GM18520 (cell line): ENCODE data around the gene MUL1.
"Not testable (repeated sequence)": the region's sequence is repeated elsewhere in the genome, so short reads cannot be mapped to it uniquely, and the experiment has no call there.

Experiments
- ATAC-seq: cut with Tn5 transposase; IDR thresholded peaks from one replicate; pipeline ENCODE4 v1.9.1; 2021; ENCODE audit not compliant: unreplicated experiment

MUL1 gene

GRCh38 chr1:20507564-20508410, at the start of gene MUL1:
Gene MUL1, minus strand, starts transcription at chr1:20508151. Its CDS starts 127 bp downstream, at chr1:20508024.
- ATAC-seq: peak; percentile 47

- no peak for ATAC-seq
These were observed 47.8 kb upstream of the MUL1 start for GRCh38 chr1:20555758-20556120.

GRCh38 chr1:20555025-20555757, 47.2 kb upstream of the MUL1 start:
- ATAC-seq: no peak

- no peak for ATAC-seq
These were observed 44.9 kb upstream of the MUL1 start for GRCh38 chr1:20552728-20553445.

GRCh38 chr1:20551945-20552727, 44.2 kb upstream of the MUL1 start, which contains the start of gene FAM43B:
Gene FAM43B, plus strand, starts transcription at chr1:20552573. Its CDS starts 401 bp downstream, at chr1:20552974.
- no peak for ATAC-seq

GRCh38 chr1:20551161-20551560, 43.2 kb upstream of the MUL1 start:
- ATAC-seq: no peak

GRCh38 chr1:20546637-20547036, 38.7 kb upstream of the MUL1 start:
- ATAC-seq: no peak

GRCh38 chr1:20540281-20540680, 32.3 kb upstream of the MUL1 start:
- no peak for ATAC-seq

- no peak for ATAC-seq
These were observed 31.0 kb upstream of the MUL1 start for GRCh38 chr1:20538760-20539551.

- no peak for ATAC-seq
These were observed 30.3 kb upstream of the MUL1 start for GRCh38 chr1:20538227-20538626.

- ATAC-seq: no peak
These were observed 26.9 kb upstream of the MUL1 start for GRCh38 chr1:20534659-20535417.

- no peak for ATAC-seq
These were observed 25.7 kb upstream of the MUL1 start for GRCh38 chr1:20533635-20534034.

GRCh38 chr1:20530901-20531300, 22.9 kb upstream of the MUL1 start:
- ATAC-seq: no peak

- ATAC-seq: no peak
These were observed 22.4 kb upstream of the MUL1 start for GRCh38 chr1:20530306-20530705.

- no peak for ATAC-seq
These were observed 20.3 kb upstream of the MUL1 start for GRCh38 chr1:20528221-20528620.

GRCh38 chr1:20526267-20526666, 18.3 kb upstream of the MUL1 start:
- no peak for ATAC-seq

GRCh38 chr1:20521960-20522861, 14.3 kb upstream of the MUL1 start:
- no peak for ATAC-seq

- ATAC-seq: not testable (repeated sequence)
These were observed 11.8 kb upstream of the MUL1 start for GRCh38 chr1:20519609-20520262.
